DND-41 (cell line): ENCODE measurements around the gene RFPL1.
A peak's percentile ranks its signal among the peaks of the same experiment; 100 is the strongest.
"Not testable (repeated sequence)": the region's sequence is repeated elsewhere in the genome, so short reads cannot be mapped to it uniquely, and the experiment has no call there.

Experiments used
- ATAC-seq: fragments of 200-7000 bp; cut with Tn5 transposase; 3 replicates; pipeline ENCODE4 v1.9.1; 2021; ENCODE audit warnings: low read depth; ENCODE audit not compliant: insufficient read depth
- DNase-seq: peaks from one replicate; pipeline ENCODE4 v3.0.0-alpha.2; 2020
- H2AFZ ChIP-seq: 2 replicates; pipeline ENCODE4 v1.6.0; 2012; ENCODE audit warnings: low read depth, low read length
- H3K27ac ChIP-seq: 2 replicates; pipeline ENCODE4 v1.5.1; 2012; ENCODE audit warnings: low read length, inconsistent platforms
- H3K27me3 ChIP-seq: fragments of 200-600 bp; sonication (generic); 2 replicates; pipeline ENCODE4 v1.6.0; 2012; ENCODE audit warnings: low read length, mild to moderate bottlenecking, inconsistent platforms; ENCODE audit not compliant: insufficient read depth, poor library complexity
- H3K36me3 ChIP-seq: 2 replicates; pipeline ENCODE4 v1.5.1; 2012; ENCODE audit warnings: low read length, inconsistent platforms; ENCODE audit not compliant: insufficient read depth
- H3K4me1 ChIP-seq: 2 replicates; pipeline ENCODE4 v1.5.1; 2012; ENCODE audit warnings: mild to moderate bottlenecking, low read length; ENCODE audit not compliant: insufficient read depth
- H3K4me2 ChIP-seq: 2 replicates; pipeline ENCODE4 v1.6.0; 2012; ENCODE audit warnings: mild to moderate bottlenecking, moderate library complexity, low read length, inconsistent platforms; ENCODE audit not compliant: insufficient read depth
- H3K4me3 ChIP-seq, 2 experiments: fragments of 200-600 bp in 1 of 2; shearing (Covaris generic) in 1 of 2; 2 replicates each; pipeline ENCODE4 v1.5.1; 2012 to 2016; ENCODE audit warnings: inconsistent platforms in 2 of 2, low read length in 2 of 2, mild to moderate bottlenecking in 2 of 2, low read depth in 1 of 2, moderate library complexity in 1 of 2
- H3K79me2 ChIP-seq: 2 replicates; pipeline ENCODE4 v1.6.0; 2012; ENCODE audit warnings: low read length, inconsistent platforms; ENCODE audit not compliant: insufficient read depth
- H3K9ac ChIP-seq: 2 replicates; pipeline ENCODE4 v1.6.0; 2012; ENCODE audit warnings: low read depth, mild to moderate bottlenecking, inconsistent platforms, low read length, moderate library complexity
- H3K9me3 ChIP-seq: 2 replicates; pipeline ENCODE4 v1.5.1; 2012; ENCODE audit warnings: low read length, moderate library complexity, mild to moderate bottlenecking, inconsistent platforms; ENCODE audit not compliant: insufficient read depth, severe bottlenecking
- H4K20me1 ChIP-seq: 2 replicates; pipeline ENCODE4 v1.6.0; 2012; ENCODE audit warnings: low read length; ENCODE audit not compliant: insufficient read depth
- EZH2 ChIP-seq: IDR thresholded peaks from 3 replicates; pipeline ENCODE4 v1.6.1; 2012; ENCODE audit warnings: borderline replicate concordance, low read depth, mild to moderate bottlenecking, moderate library complexity, low read length, inconsistent platforms; ENCODE audit not compliant: severe bottlenecking
- TF ChIP-seq, protein P1 (sequence below): IDR thresholded peaks from 2 replicates; pipeline ENCODE4 v1.5.1; 2012; ENCODE audit warnings: borderline replicate concordance, low read length, moderate library complexity, mild to moderate bottlenecking; ENCODE audit not compliant: poor library complexity, severe bottlenecking; ENCODE audit errors: extremely low read depth

RFPL1 gene

GRCh38 chr22:29438283-29438682 is at the start of gene RFPL1:
Gene RFPL1, plus strand, starts transcription at chr22:29438583.
- not testable (repeated sequence) for H3K4me3 ChIP-seq, H3K4me2 ChIP-seq, H3K79me2 ChIP-seq, H3K4me1 ChIP-seq, H3K27me3 ChIP-seq, DNase-seq, H3K9ac ChIP-seq, H2AFZ ChIP-seq, ATAC-seq, H3K36me3 ChIP-seq, H4K20me1 ChIP-seq, H3K9me3 ChIP-seq, H3K27ac ChIP-seq

GRCh38 chr22:29388759-29389090 is 49.7 kb upstream of the RFPL1 start:
- Histone ChIP-seq H3K9ac (peak overlapping the region; percentile 77), H3K4me2 (peak overlapping the region; percentile 75), H3K36me3 (peaks cover 13% of the 10 kb centered on the region; the same call in 1 of the 2 replicates), H2AFZ (peak overlapping the region; percentile 88), H3K4me1 (peaks cover 31% of the 10 kb centered on the region), H4K20me1 (no peaks in the 10 kb centered on the region; the same call in 1 of the 2 replicates), H3K79me2 (peaks cover 51% of the 10 kb centered on the region), H3K27ac (peak overlapping the region; percentile 67), H3K4me3 (peak overlapping the region; percentile 71 to 94), H3K27me3 (no peaks in the 10 kb centered on the region), H3K9me3 (no peaks in the 10 kb centered on the region)
- no peak for DNase-seq
- TF ChIP-seq, protein P1, sequence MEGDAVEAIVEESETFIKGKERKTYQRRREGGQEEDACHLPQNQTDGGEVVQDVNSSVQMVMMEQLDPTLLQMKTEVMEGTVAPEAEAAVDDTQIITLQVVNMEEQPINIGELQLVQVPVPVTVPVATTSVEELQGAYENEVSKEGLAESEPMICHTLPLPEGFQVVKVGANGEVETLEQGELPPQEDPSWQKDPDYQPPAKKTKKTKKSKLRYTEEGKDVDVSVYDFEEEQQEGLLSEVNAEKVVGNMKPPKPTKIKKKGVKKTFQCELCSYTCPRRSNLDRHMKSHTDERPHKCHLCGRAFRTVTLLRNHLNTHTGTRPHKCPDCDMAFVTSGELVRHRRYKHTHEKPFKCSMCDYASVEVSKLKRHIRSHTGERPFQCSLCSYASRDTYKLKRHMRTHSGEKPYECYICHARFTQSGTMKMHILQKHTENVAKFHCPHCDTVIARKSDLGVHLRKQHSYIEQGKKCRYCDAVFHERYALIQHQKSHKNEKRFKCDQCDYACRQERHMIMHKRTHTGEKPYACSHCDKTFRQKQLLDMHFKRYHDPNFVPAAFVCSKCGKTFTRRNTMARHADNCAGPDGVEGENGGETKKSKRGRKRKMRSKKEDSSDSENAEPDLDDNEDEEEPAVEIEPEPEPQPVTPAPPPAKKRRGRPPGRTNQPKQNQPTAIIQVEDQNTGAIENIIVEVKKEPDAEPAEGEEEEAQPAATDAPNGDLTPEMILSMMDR, result no peak
- no peak for TF ChIP-seq EZH2
- ATAC-seq, result peak; percentile 43

DNA sequence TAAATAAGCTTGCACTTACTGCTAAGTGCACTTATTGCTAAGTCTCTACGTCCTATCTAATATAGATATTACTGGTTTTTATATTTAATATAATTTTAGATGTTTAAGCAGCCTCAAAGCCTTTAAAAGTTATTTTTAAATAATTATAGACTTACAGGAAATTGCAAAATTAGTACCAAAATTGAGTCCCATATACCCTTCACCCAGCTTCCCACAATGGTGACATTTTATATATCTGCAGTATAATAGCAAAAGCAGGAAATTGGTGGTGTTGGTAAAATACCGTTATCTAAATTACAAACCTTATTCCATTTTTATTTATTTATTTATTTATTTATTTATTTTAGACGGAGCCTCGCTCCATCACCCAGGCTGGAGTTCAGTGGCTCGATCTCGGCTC is 48.1 kb upstream of the RFPL1 start:
- no peak overlapping the region for H2AFZ ChIP-seq
- H3K4me2 ChIP-seq, result no peak overlapping the region
- H3K36me3 ChIP-seq, result peaks cover 2% of the 10 kb centered on the region; the same call in 1 of the 2 replicates
- no peak overlapping the region for H3K4me3 ChIP-seq
- H4K20me1 ChIP-seq, result no peaks in the 10 kb centered on the region; the same call in 1 of the 2 replicates
- no peaks in the 10 kb centered on the region for H3K9me3 ChIP-seq
- H3K9ac ChIP-seq, result no peak overlapping the region
- DNase-seq (no peak), ATAC-seq (no peak)
- H3K4me1 ChIP-seq, result peaks cover 31% of the 10 kb centered on the region
- no peak overlapping the region for H3K27ac ChIP-seq
- H3K27me3 ChIP-seq, result no peaks in the 10 kb centered on the region
- peaks cover 37% of the 10 kb centered on the region for H3K79me2 ChIP-seq
- TF ChIP-seq EZH2, result no peak
- TF ChIP-seq, protein P1, result no peak

- no peaks in the 10 kb centered on the region for H3K36me3 ChIP-seq
- H3K79me2 ChIP-seq, result peaks cover 25% of the 10 kb centered on the region
- H3K9me3 ChIP-seq, result no peaks in the 10 kb centered on the region
- no peak overlapping the region for H3K4me2 ChIP-seq
- no peak for DNase-seq
- TF ChIP-seq, protein P1, result no peak
- TF ChIP-seq EZH2, result no peak
- no peak overlapping the region for H3K9ac ChIP-seq
- H3K27me3 ChIP-seq, result no peaks in the 10 kb centered on the region
- H3K27ac ChIP-seq, result no peak overlapping the region
- H3K4me3 ChIP-seq, result no peak overlapping the region
- ATAC-seq, result no peak
- H3K4me1 ChIP-seq, result peaks cover 28% of the 10 kb centered on the region
- H2AFZ ChIP-seq, result no peak overlapping the region
- no peaks in the 10 kb centered on the region for H4K20me1 ChIP-seq
Observed at GRCh38 chr22:29391546-29391945, 46.8 kb upstream of the RFPL1 start.
